OCI-LY3 (cell line): ENCODE results near the gene CGB1.

Experiments
- H2AFZ ChIP-seq: fragments of 200-600, 300-600 bp; shearing (Covaris generic); 2 replicates; pipeline ENCODE4 v1.6.0; 2014; ENCODE audit warnings: antibody characterized with exemption, low read depth, low read length
- H3K27ac ChIP-seq: fragments of 200-600, 300-600 bp; sonication (generic); 2 replicates; pipeline ENCODE4 v1.5.1; 2014; ENCODE audit warnings: mild to moderate bottlenecking, low read length, moderate library complexity, mixed read lengths
- H3K27me3 ChIP-seq: fragments of 200-600, 300-600 bp; sonication (generic); 2 replicates; pipeline ENCODE4 v1.6.1; 2014; ENCODE audit warnings: low read depth, low read length, mixed read lengths
- H3K36me3 ChIP-seq: fragments of 200-600, 300-600 bp; sonication (generic); replicated peaks from 2 replicates; pipeline ENCODE3; 2014; ENCODE audit warnings: low read depth, low read length, mixed read lengths
- H3K4me1 ChIP-seq: fragments of 300-600, 200-600 bp; sonication (generic); 2 replicates; pipeline ENCODE4 v1.6.1; 2014; ENCODE audit warnings: low read length, mixed read lengths
- H3K4me2 ChIP-seq: fragments of 200-600, 300-600 bp; sonication (generic); 2 replicates; pipeline ENCODE4 v1.6.1; 2014; ENCODE audit warnings: low read length, mixed read lengths
- H3K4me3 ChIP-seq: fragments of 300-600, 200-600 bp; sonication (generic); 2 replicates; pipeline ENCODE4 v1.5.1; 2014; ENCODE audit warnings: antibody characterized with exemption, mild to moderate bottlenecking, low read length, moderate library complexity
- H3K79me2 ChIP-seq: fragments of 300-600, 200-600 bp; shearing (Covaris generic); 2 replicates; pipeline ENCODE4 v1.6.1; 2014; ENCODE audit warnings: mild to moderate bottlenecking, low read length, mixed read lengths
- H3K9ac ChIP-seq: fragments of 300-600, 200-600 bp; shearing (Covaris generic); 2 replicates; pipeline ENCODE4 v1.6.0; 2014; ENCODE audit warnings: mild to moderate bottlenecking, low read length, moderate library complexity
- H3K9me3 ChIP-seq: fragments of 200-600, 300-600 bp; shearing (Covaris generic); 2 replicates; pipeline ENCODE4 v1.6.1; 2014; ENCODE audit warnings: low read length, mixed read lengths; ENCODE audit not compliant: insufficient read depth
- H4K20me1 ChIP-seq: fragments of 200-600, 300-600 bp; sonication (generic); 2 replicates; pipeline ENCODE4 v1.6.1; 2016; ENCODE audit warnings: low read length, mixed read lengths; ENCODE audit not compliant: insufficient read depth
- EZH2phosphoT487 ChIP-seq: fragments of 200-600 bp; shearing (Covaris generic); IDR thresholded peaks from 2 replicates; pipeline ENCODE4 v1.6.1; 2018; ENCODE audit warnings: antibody characterized with exemption, mixed run types, low read depth
- TF ChIP-seq, protein P1 (sequence below): fragments of 200-600, 300-600 bp; sonication (generic); IDR thresholded peaks from 2 replicates; pipeline ENCODE4 v1.5.1; 2014; ENCODE audit warnings: antibody characterized with exemption, low read length, low read depth

Gene CGB1

DNA sequence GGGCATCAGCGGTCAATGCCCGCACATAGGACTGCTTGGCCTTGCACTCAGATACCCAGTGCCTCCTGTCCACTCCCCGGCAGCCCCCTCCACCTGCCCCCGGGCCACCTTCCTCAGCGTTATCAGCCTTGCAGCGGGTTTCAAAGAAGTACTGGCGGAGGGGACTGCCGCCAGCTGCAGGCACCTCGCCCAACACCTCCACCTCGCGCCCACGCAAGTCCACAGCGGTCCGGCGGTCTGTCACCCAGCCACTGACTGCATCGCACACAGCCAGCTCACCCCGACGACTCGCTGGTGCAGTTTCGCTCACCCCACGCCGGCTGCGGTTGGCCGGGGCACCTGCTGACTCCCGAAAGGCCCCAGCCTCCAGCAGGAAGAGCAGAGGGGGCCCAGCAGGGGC lies 24.8 kb upstream of the CGB1 start:
- H3K9me3 ChIP-seq = no peaks in the 10 kb centered on the region
- H3K4me3 ChIP-seq = no peak overlapping the region
- H3K9ac ChIP-seq = no peak overlapping the region

DNA sequence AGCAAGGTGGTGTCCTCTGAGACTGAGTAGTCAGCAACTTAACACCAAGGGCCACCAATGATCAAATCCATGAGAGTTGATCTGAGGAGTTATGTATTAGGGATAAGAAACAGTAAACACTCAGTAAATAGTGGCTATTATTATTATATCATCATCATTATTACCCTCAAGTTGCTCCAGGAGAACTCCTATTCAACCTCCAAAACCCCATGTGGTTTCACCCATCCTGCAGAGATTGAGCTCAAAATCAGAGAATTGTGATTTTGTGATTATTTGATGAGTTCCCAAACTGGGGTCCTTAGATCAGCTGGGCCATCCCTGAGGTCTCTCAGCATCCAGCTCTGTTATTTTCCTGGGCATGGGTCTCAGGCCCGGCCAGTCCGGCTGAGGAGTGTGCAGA lies 24.3 kb upstream of the CGB1 start:
- Histone ChIP-seq H3K9me3 (no peaks in the 10 kb centered on the region), H3K4me1 (no peaks in the 10 kb centered on the region), H4K20me1 (no peaks in the 10 kb centered on the region), H3K4me3 (no peak overlapping the region), H2AFZ (no peak overlapping the region), H3K79me2 (no peaks in the 10 kb centered on the region), H3K27ac (no peak overlapping the region), H3K36me3 (no peaks in the 10 kb centered on the region), H3K4me2 (no peak overlapping the region), H3K9ac (no peak overlapping the region), H3K27me3 (peaks cover 13% of the 10 kb centered on the region)
- TF ChIP-seq, protein P1, sequence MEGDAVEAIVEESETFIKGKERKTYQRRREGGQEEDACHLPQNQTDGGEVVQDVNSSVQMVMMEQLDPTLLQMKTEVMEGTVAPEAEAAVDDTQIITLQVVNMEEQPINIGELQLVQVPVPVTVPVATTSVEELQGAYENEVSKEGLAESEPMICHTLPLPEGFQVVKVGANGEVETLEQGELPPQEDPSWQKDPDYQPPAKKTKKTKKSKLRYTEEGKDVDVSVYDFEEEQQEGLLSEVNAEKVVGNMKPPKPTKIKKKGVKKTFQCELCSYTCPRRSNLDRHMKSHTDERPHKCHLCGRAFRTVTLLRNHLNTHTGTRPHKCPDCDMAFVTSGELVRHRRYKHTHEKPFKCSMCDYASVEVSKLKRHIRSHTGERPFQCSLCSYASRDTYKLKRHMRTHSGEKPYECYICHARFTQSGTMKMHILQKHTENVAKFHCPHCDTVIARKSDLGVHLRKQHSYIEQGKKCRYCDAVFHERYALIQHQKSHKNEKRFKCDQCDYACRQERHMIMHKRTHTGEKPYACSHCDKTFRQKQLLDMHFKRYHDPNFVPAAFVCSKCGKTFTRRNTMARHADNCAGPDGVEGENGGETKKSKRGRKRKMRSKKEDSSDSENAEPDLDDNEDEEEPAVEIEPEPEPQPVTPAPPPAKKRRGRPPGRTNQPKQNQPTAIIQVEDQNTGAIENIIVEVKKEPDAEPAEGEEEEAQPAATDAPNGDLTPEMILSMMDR = no peak
- TF ChIP-seq EZH2phosphoT487 = no peak

More for the DNA sequence above, 24.8 kb upstream of the CGB1 start:
- Histone ChIP-seq H3K79me2 (no peaks in the 10 kb centered on the region), H3K4me2 (no peak overlapping the region), H2AFZ (no peak overlapping the region), H4K20me1 (no peaks in the 10 kb centered on the region), H3K27ac (no peak overlapping the region), H3K4me1 (no peaks in the 10 kb centered on the region), H3K36me3 (no peaks in the 10 kb centered on the region), H3K27me3 (peaks cover 17% of the 10 kb centered on the region)
- TF ChIP-seq, protein P1 = no peak
- no peak for TF ChIP-seq EZH2phosphoT487

DNA sequence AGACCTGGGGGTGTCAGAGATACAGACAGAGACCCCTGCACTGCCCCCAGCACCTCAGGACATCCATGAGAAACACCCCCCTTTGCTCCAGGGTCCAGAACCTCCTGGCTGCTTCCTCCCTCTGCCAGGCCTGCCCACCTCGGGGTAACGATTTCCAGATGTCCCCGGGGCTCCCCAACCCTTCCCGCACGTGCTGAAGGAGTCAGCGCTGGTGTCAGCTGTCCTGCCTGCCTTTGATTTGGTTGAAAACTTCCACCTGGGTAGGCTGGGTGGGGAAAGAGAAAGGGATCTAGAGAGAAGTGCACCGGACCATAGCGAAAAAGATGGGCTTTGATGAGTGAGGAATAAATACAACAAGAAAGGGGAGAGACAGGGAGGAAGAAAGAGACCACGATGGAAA lies 22.4 kb upstream of the CGB1 start:
- H3K36me3 ChIP-seq = no peaks in the 10 kb centered on the region
- no peak overlapping the region for H2AFZ ChIP-seq
- no peaks in the 10 kb centered on the region for H3K9me3 ChIP-seq
- no peak overlapping the region for H3K27ac ChIP-seq
- no peaks in the 10 kb centered on the region for H3K79me2 ChIP-seq
- H3K9ac ChIP-seq = no peak overlapping the region
- 0 out of 2 replicates have a peak, but pooled peaks cover 1% of the 10 kb centered on the region for H3K27me3 ChIP-seq
- no peaks in the 10 kb centered on the region for H3K4me1 ChIP-seq
- H3K4me3 ChIP-seq = no peak overlapping the region
- no peak for TF ChIP-seq EZH2phosphoT487
- TF ChIP-seq, protein P1 = no peak
- no peak overlapping the region for H3K4me2 ChIP-seq
- H4K20me1 ChIP-seq = no peaks in the 10 kb centered on the region

DNA sequence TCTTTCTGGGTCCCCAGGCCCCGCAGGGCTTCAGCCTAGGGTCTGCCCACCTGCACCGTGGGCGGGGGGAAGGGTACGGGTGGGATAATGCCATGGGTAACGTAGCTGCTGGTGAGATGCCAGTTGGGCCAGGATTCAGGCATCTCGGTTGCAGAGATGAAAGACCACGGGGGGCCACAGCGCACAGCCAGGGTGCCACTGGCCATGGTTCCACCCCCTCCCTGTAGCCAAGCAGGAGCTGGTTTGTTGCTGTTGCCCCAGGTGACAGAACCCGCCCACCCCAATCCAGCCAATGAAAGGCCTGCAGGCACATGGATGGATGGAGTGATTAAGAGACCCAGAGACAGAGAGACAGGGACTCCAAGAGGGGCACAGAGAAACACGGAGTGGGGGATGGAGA lies 21.9 kb upstream of the CGB1 start:
- TF ChIP-seq, protein P1 = no peak
- TF ChIP-seq EZH2phosphoT487 = no peak

More for the DNA sequence above, 21.9 kb upstream of the CGB1 start:
- H3K9me3 ChIP-seq = no peaks in the 10 kb centered on the region
- H2AFZ ChIP-seq = no peak overlapping the region
- H3K36me3 ChIP-seq = no peaks in the 10 kb centered on the region
- H3K27ac ChIP-seq = no peak overlapping the region
- no peak overlapping the region for H3K4me2 ChIP-seq
- no peaks in the 10 kb centered on the region for H4K20me1 ChIP-seq
- no peak overlapping the region for H3K9ac ChIP-seq
- H3K27me3 ChIP-seq = no peaks in the 10 kb centered on the region
- no peak overlapping the region for H3K4me3 ChIP-seq
- no peaks in the 10 kb centered on the region for H3K79me2 ChIP-seq
- H3K4me1 ChIP-seq = no peaks in the 10 kb centered on the region
